ENCODE data around the gene PHF13. TPM values are rescaled to one million over a fixed set of nuclear protein-coding genes. Genes with fewer than 3 reads are reported as not detected.

Gene PHF13
- total and polyA plus RNA-seq, 10 of the 15 experiments (the other 5 are each of a cell fraction or from before 2014, with no cell fraction given), result 0.87 to 15.4 (median 5.1) TPM

DNA sequence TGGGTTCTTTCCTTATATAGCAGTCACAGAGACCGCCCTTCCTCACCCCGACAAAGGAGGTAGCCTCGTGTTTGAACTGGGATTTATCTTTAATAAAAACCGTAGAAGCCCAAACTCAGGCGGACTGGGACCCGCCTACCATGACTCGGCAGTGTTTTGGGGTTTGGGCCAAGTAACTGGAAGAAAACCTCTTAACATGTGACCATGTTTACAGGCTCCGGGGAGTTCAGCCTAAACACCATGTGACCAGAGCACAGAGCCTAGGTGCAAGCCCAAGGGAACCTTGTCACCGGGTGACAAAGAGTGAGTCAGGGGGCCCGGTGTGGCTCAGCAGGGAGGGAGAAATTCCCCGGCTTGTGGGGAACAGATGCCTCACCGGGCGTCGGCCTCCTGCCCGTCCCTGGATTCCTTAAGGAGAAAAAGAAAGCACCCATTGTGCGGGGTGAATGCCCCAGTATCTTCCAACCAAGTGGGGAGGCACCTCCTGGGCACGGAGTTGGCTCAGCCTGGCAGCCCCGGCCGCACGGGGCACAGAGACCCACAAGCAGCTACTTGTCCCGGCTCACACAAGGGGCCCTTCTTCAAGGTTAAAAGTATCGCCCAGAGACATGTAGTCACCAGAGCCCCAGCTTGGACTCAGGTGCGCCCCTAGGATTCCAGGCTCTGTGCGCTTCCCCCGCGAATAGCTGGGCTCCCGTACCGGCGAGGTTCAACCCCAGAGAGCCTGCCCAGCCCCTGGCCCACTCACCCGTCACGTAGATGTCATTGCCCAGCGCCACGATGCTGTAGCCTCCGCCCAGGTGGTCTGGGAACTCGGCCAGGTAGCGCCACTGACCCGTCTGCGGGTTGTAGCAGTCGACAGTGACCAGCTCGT is 12.2 kb upstream of the PHF13 start:
- peak overlapping the region; percentile 73 for H3K27ac ChIP-seq (ENCODE audit: control insufficient read depth, insufficient read depth)
- SMC1A ChIA-PET (ENCODE audit: uncharacterized antibody, unreplicated experiment), result interaction anchor here (1.0 to 2.1 kb wide), 6 partner anchors 8 to 48 kb away, joined by 3 to 16 read pairs (median 3); partner anchors contain the start of gene ZBTB48
- peaks cover 36% of the 10 kb centered on the region for H3K79me2 ChIP-seq (ENCODE audit: control insufficient read depth, insufficient read depth, low read length)
- CTCF ChIA-PET, result interaction anchor here (1.2 to 5.4 kb wide), 3 partner anchors 20 to 111 kb away, joined by 4 to 39 read pairs (median 15); partner anchors contain the start of genes NOL9, TAS1R1 and ZBTB48
- H3K9ac ChIP-seq (ENCODE audit: control insufficient read depth, insufficient read depth, low read length), result peak overlapping the region; percentile 84
- POLR2A ChIA-PET, result interaction anchor here (0.8 to 4.0 kb wide), 10 partner anchors 11 to 48 kb away, joined by 3 to 22 read pairs (median 3); partner anchors contain the start of genes NOL9 and ZBTB48
- under 1% methylated on average over 40 of the region's 40 CpGs for WGBS (ENCODE audit: insufficient coverage, insufficient replicate concordance, low lambda C conversion rate, missing lambda C conversion rate)
- H3K4me1 ChIP-seq (ENCODE audit: control insufficient read depth, insufficient read depth, low read length), result peaks cover 13% of the 10 kb centered on the region
- H3K9me3 ChIP-seq (replicated peaks; ENCODE audit: control insufficient read depth, insufficient read depth, low read length), result no peaks in the 10 kb centered on the region
- peak overlapping the region; percentile 94 for H3K4me3 ChIP-seq
- H4K20me1 ChIP-seq (ENCODE audit: control insufficient read depth, insufficient read depth), result no peaks in the 10 kb centered on the region
- peak; percentile 63 for ATAC-seq
- no peak for DNase-seq (ENCODE audit: low read depth, low spot score)
- peak overlapping the region; percentile 100 for H3K4me2 ChIP-seq (ENCODE audit: control insufficient read depth, insufficient read depth)
- in situ Hi-C loops (cut with MboI), result no loop called here
- intact Hi-C loops (cut with micrococcal nuclease; ENCODE audit: unreplicated experiment), result no loop called here
- BruUV-seq (replicated peaks), result no TSS peak
- FAIRE-seq, result peak; percentile 27
- peaks cover 2 to 9% of the 10 kb centered on the region in 2 experiments; a peak in 3 of 4 replicates for H3K36me3 ChIP-seq (ENCODE audit: control insufficient read depth in 2 of 2, insufficient read depth in 2 of 2, low read length in 1 of 2)
- no peaks in the 10 kb centered on the region for H3K27me3 ChIP-seq (replicated peaks in 1 of 2; ENCODE audit: control insufficient read depth in 2 of 2, insufficient read depth in 2 of 2, low read length in 1 of 2)
- H2AFZ ChIP-seq (ENCODE audit: control insufficient read depth, low read depth, low read length), result peak overlapping the region; percentile 70
- RAD21 ChIA-PET (ENCODE audit: unreplicated experiment), result interaction anchor here (0.8 to 3.9 kb wide), 5 partner anchors 20 to 47 kb away, joined by 3 to 38 read pairs (median 3); partner anchors contain the start of genes NOL9, TAS1R1 and ZBTB48
- TF ChIP-seq NBN (IDR thresholded peaks at IDR 0.05), result peak; percentile 53; the same call in 1 of the 2 replicates
- TF ChIP-seq, protein P1, sequence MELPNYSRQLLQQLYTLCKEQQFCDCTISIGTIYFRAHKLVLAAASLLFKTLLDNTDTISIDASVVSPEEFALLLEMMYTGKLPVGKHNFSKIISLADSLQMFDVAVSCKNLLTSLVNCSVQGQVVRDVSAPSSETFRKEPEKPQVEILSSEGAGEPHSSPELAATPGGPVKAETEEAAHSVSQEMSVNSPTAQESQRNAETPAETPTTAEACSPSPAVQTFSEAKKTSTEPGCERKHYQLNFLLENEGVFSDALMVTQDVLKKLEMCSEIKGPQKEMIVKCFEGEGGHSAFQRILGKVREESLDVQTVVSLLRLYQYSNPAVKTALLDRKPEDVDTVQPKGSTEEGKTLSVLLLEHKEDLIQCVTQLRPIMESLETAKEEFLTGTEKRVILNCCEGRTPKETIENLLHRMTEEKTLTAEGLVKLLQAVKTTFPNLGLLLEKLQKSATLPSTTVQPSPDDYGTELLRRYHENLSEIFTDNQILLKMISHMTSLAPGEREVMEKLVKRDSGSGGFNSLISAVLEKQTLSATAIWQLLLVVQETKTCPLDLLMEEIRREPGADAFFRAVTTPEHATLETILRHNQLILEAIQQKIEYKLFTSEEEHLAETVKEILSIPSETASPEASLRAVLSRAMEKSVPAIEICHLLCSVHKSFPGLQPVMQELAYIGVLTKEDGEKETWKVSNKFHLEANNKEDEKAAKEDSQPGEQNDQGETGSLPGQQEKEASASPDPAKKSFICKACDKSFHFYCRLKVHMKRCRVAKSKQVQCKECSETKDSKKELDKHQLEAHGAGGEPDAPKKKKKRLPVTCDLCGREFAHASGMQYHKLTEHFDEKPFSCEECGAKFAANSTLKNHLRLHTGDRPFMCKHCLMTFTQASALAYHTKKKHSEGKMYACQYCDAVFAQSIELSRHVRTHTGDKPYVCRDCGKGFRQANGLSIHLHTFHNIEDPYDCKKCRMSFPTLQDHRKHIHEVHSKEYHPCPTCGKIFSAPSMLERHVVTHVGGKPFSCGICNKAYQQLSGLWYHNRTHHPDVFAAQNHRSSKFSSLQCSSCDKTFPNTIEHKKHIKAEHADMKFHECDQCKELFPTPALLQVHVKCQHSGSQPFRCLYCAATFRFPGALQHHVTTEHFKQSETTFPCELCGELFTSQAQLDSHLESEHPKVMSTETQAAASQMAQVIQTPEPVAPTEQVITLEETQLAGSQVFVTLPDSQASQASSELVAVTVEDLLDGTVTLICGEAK (IDR thresholded peaks at IDR 0.05; ENCODE audit: borderline replicate concordance), result 0 out of 2 replicates have a peak, but pooled peaks have one; percentile 4
- TF ChIP-seq RAD51 (IDR thresholded peaks at IDR 0.05), result peak; percentile 96
- no peak for TF ChIP-seq MEF2B (IDR thresholded peaks at IDR 0.05; ENCODE audit: partially characterized antibody, poor library complexity, severe bottlenecking)
- TF ChIP-seq, protein P2, sequence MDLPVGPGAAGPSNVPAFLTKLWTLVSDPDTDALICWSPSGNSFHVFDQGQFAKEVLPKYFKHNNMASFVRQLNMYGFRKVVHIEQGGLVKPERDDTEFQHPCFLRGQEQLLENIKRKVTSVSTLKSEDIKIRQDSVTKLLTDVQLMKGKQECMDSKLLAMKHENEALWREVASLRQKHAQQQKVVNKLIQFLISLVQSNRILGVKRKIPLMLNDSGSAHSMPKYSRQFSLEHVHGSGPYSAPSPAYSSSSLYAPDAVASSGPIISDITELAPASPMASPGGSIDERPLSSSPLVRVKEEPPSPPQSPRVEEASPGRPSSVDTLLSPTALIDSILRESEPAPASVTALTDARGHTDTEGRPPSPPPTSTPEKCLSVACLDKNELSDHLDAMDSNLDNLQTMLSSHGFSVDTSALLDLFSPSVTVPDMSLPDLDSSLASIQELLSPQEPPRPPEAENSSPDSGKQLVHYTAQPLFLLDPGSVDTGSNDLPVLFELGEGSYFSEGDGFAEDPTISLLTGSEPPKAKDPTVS (IDR thresholded peaks at IDR 0.05; ENCODE audit: low read depth, low read length), result no peak
- peak; percentile 83 for TF ChIP-seq FOXK2 (IDR thresholded peaks at IDR 0.05)
- TF ChIP-seq SMARCA5 (IDR thresholded peaks at IDR 0.05), result no peak
- 0 out of 2 replicates have a peak, but pooled peaks have one; percentile 2 for TF ChIP-seq SPI1 (IDR thresholded peaks at IDR 0.05; ENCODE audit: borderline replicate concordance, insufficient read depth, low read depth, low read length)
- TF ChIP-seq ASH2L (IDR thresholded peaks at IDR 0.05; ENCODE audit: borderline replicate concordance, low read depth), result no peak
- TF ChIP-seq KLF5 (IDR thresholded peaks at IDR 0.05; ENCODE audit: partially characterized antibody), result no peak
- no peak for TF ChIP-seq ZNF217 (IDR thresholded peaks at IDR 0.05)
- no peak for TF ChIP-seq SMAD1 (IDR thresholded peaks at IDR 0.05; ENCODE audit: low read depth, partially characterized antibody)
- TF ChIP-seq, protein P3, sequence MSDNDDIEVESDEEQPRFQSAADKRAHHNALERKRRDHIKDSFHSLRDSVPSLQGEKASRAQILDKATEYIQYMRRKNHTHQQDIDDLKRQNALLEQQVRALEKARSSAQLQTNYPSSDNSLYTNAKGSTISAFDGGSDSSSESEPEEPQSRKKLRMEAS (IDR thresholded peaks at IDR 0.05; ENCODE audit: low read depth, low read length), result peak; percentile 80
